Breast epithelium (tissue), 4 donors: ENCODE data around the gene SAPCD2. TPM values are rescaled to one million over a fixed set of nuclear protein-coding genes. Genes with fewer than 3 reads are reported as not detected.

ENCODE experiments used
- DNase-seq, 2 donors: peaks; one replicate each; pipeline ENCODE4 v3.0.0-alpha.2; 2019; ENCODE audit warnings: low spot score in 2 of 2
- H3K27ac ChIP-seq, 2 donors: fragments of 200-600 bp; sonication (generic) in 1 of 2; one replicate each; pipeline ENCODE4 v1.5.1; 2016 to 2019; ENCODE audit warnings: mild to moderate bottlenecking in 1 of 2
- H3K27me3 ChIP-seq, 2 donors: fragments of 200-600 bp; sonication (generic) in 1 of 2; one replicate each; pipeline versions ENCODE4 v1.5.1 to v1.6.0; 2017 to 2019; ENCODE audit warnings: control low read depth in 1 of 2, mild to moderate bottlenecking in 1 of 2
- H3K36me3 ChIP-seq: fragments of 200-600 bp; one replicate; pipeline ENCODE4 v1.5.1; 2019
- H3K4me1 ChIP-seq, 2 donors: fragments of 200-600 bp; sonication (generic); one replicate each; pipeline ENCODE4 v1.5.1; 2016 to 2019; ENCODE audit warnings: control low read depth in 1 of 2
- H3K4me3 ChIP-seq, 3 donors: fragments of 200-600 bp; sonication (generic); 1 replicate in 2 of 3; 2 replicates in 1 of 3; pipeline ENCODE4 v1.5.1; 2016 to 2019; ENCODE audit warnings: mild to moderate bottlenecking in 3 of 3, moderate library complexity in 2 of 3
- H3K9me3 ChIP-seq, 2 donors: fragments of 200-600 bp; sonication (generic) in 1 of 2; one replicate each; pipeline ENCODE4 v1.5.1; 2016 to 2019; ENCODE audit warnings: control low read depth in 1 of 2
- CTCF ChIP-seq, 3 donors: fragments of 450-650 bp; IDR thresholded peaks; one replicate each; pipeline ENCODE4 v1.5.1; 2016 to 2017; ENCODE audit warnings: antibody characterized with exemption in 3 of 3, mild to moderate bottlenecking in 3 of 3, moderate library complexity in 3 of 3
- POLR2A ChIP-seq: fragments of 450-650 bp; IDR thresholded peaks from one replicate; pipeline ENCODE4 v1.6.1; 2016; ENCODE audit warnings: antibody characterized with exemption, mild to moderate bottlenecking, moderate library complexity
- POLR2AphosphoS5 ChIP-seq, 3 donors: sonication (generic); formaldehyde crosslinking; IDR thresholded peaks; one replicate each; pipeline ENCODE4 v1.6.1; 2017; ENCODE audit warnings: antibody characterized with exemption in 3 of 3
- intact Hi-C: fragments of 100-400 bp; cut with DNase I; formaldehyde crosslinking; loops from one replicate; pipeline ENCODE4 v1.15.1; 2023; ENCODE audit warnings: low total_unique reads
- total RNA-seq, 3 donors: library from RNA; depleted of rRNA; stranded (reverse); fragments of >200 nt; gene quantifications; one replicate each; pipeline ENCODE4 v1.1.0, GENCODE V29; 2016

SAPCD2 gene
- total RNA-seq, 3 donors from 2014 or later: 0.96 to 2.9 (median 2.8) TPM

GRCh38 chr9:137020771-137021567, 49.4 kb downstream of the SAPCD2 start:
- H3K4me1 ChIP-seq: peaks cover 0 to 5% of the 10 kb centered on the region in 2 donors
- H3K27me3 ChIP-seq: no peaks in the 10 kb centered on the region
- TF ChIP-seq CTCF (IDR thresholded peaks at IDR 0.05) (no peak), POLR2AphosphoS5 (IDR thresholded peaks at IDR 0.05) (no peak), POLR2A (no peak)
- intact Hi-C loops: no loop called here
- no peak for DNase-seq
- H3K27ac ChIP-seq: no peak overlapping the region
- no peaks in the 10 kb centered on the region for H3K36me3 ChIP-seq
- no peaks in the 10 kb centered on the region for H3K9me3 ChIP-seq
- H3K4me3 ChIP-seq: no peak overlapping the region

GRCh38 chr9:137019891-137020683, 50.3 kb downstream of the SAPCD2 start:
- no peaks in the 10 kb centered on the region for H3K27me3 ChIP-seq
- no peak for DNase-seq
- H3K27ac ChIP-seq: no peak overlapping the region
- no peaks in the 10 kb centered on the region for H3K4me1 ChIP-seq
- no peaks in the 10 kb centered on the region for H3K36me3 ChIP-seq
- intact Hi-C loops: no loop called here
- no peaks in the 10 kb centered on the region for H3K9me3 ChIP-seq
- no peak for TF ChIP-seq POLR2AphosphoS5 (IDR thresholded peaks at IDR 0.05)
- no peak for TF ChIP-seq POLR2A
- TF ChIP-seq CTCF (IDR thresholded peaks at IDR 0.05): no peak
- no peak overlapping the region for H3K4me3 ChIP-seq

GRCh38 chr9:137018761-137019559, 51.4 kb downstream of the SAPCD2 start:
- intact Hi-C loops: no loop called here
- no peak for DNase-seq
- no peak for TF ChIP-seq CTCF (IDR thresholded peaks at IDR 0.05)
- TF ChIP-seq POLR2AphosphoS5 (IDR thresholded peaks at IDR 0.05): no peak
- no peak for TF ChIP-seq POLR2A
- no peaks in the 10 kb centered on the region for H3K9me3 ChIP-seq
- no peaks in the 10 kb centered on the region for H3K36me3 ChIP-seq
- no peaks in the 10 kb centered on the region for H3K4me1 ChIP-seq
- H3K4me3 ChIP-seq: no peak overlapping the region
- H3K27ac ChIP-seq: no peak overlapping the region
- H3K27me3 ChIP-seq: no peaks in the 10 kb centered on the region

GRCh38 chr9:137017791-137018497, 52.4 kb downstream of the SAPCD2 start:
- H3K27me3 ChIP-seq: no peaks in the 10 kb centered on the region
- H3K36me3 ChIP-seq: no peaks in the 10 kb centered on the region
- DNase-seq: no peak
- intact Hi-C loops: no loop called here
- H3K4me3 ChIP-seq: no peak overlapping the region
- TF ChIP-seq CTCF (IDR thresholded peaks at IDR 0.05) (no peak), POLR2AphosphoS5 (IDR thresholded peaks at IDR 0.05) (no peak), POLR2A (no peak)
- no peaks in the 10 kb centered on the region for H3K4me1 ChIP-seq
- no peak overlapping the region for H3K27ac ChIP-seq
- H3K9me3 ChIP-seq: no peaks in the 10 kb centered on the region
